ENCODE data around the gene CDK10.
A peak's percentile ranks its signal among the peaks of the same experiment; 100 is the strongest.
"Not testable (repeated sequence)": the region's sequence is repeated elsewhere in the genome, so short reads cannot be mapped to it uniquely, and the experiment has no call there.

CDK10 gene

DNA sequence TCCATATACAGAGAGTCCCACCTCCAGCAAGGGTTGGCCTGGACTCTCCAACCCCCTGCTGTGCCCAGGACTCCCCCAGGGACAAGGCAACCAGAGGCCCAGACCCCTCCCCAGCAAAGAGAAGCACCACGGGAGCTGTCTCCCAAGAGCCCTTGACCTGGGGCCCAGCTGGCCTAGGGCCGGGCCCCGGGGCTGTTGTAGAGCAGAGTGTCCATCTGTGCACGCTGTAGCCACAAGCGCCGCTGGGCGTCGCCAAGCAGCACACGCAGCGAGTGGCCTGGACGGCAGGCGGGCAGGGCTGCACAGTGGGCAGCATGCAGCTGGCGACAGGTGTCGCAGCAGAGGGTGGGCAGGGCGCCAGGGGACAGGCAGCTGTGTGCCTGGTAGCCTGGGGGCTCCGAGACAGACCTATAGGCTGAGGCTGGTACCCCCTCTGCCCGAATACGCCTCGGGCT lies 10.7 kb downstream of the CDK10 start:
- DNase-seq, result no peak

DNA sequence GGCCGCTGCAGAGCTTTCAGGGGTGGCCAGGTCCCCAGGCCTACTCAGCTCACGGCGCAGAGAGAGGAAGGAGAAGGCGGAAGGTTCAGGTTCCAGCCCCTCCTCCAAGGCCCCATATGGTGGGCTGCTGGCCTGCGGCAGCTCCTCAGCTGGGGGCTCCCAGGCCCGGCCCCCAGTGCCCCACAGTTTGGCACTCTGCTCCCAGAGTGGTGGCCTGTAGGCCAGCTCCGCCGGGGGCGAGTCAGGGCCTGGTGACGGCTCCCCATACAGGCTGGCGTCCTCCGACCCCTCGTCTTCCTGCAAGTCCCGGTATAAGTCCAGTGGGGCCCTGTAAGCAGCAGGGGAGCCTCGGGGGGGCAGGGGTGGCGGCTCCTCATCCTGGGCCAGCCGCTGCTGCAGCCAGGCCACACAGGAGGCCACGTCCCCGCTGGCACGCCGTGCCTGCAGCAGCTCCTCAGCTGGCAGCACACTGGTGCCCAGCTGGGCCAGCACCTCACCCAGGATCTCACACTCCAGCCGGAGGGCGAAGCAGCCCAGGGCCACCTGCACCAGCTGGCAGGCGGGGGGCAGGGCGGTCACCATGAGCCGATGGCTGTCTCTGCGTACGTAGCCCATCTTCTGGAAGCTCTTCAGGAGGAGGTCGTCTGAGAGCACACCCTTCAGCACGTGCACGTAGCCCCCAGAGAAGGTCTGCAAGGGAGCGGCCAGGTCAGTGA lies 11.3 kb downstream of the CDK10 start:
- no peak for DNase-seq

DNA sequence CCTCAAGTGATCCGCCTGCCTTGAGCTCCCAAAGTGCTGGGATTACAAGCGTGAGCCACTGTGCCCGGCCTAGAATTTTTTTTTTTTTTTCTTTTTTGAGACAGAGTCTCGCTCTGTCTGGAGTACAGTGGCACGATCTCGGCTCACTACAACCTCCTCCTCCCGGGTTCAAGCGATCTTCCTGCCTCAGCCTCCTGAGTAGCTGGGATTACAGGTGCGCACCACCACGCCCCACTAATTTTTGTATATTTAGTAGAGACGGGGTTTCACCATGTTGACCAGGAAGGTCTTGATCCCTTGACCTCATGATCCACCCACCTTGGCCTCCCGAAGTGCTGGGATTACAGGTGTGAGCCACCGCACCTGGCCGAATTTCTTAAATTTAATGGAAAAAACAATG lies 12.2 kb downstream of the CDK10 start:
- DNase-seq, result not testable (repeated sequence)

DNA sequence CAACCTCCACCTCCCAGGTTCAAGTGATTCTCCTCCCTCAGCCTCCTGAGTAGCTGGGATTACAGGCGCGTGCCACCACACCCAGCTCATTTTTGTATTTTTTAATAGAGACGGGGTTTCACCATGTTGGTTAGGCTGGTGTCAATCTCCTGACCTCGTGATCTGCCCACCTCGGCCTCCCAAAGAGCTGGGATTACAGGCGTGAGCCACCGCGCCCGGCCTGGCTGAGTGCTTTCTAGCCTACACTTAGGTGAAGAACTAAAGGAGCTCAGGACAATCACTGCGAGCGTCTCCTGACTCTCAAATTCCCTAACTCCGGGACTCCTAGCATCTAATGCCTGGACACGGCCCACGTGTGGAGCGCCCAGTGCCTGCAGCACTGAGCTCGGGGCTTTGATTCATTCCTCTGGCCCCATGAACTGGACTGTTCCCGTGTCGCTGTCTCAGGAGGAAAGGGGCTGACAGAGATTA lies 13.2 kb downstream of the CDK10 start:
- DNase-seq, result not testable (repeated sequence)

DNA sequence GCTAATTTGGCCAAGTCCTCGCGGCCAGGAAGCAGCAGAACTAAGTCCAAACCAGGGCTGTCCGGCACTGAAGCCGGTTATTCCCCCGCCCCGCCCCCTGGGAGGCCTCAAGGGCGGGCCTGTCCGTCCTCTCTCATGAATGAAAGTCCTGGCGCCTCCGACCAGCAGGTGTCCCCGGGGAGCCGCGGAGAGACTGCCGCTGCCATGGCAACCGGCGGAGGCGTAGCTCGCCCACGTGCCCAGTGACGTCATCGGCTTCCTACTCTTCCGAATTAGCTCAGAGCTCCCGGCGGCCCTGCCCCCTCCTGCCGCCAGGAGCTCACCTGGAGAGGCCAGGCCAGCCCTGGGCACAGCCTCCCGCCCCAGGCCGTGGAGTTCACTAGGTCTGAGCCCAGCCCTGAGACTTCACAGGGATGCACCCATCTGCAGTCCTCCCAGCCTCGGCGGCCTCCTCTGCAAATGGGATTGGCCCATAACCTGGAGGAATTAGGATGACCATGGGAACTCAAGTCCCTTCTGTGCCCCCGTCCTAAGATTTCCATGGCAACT lies 13.7 kb downstream of the CDK10 start:
- peak; percentile 99 for DNase-seq

DNA sequence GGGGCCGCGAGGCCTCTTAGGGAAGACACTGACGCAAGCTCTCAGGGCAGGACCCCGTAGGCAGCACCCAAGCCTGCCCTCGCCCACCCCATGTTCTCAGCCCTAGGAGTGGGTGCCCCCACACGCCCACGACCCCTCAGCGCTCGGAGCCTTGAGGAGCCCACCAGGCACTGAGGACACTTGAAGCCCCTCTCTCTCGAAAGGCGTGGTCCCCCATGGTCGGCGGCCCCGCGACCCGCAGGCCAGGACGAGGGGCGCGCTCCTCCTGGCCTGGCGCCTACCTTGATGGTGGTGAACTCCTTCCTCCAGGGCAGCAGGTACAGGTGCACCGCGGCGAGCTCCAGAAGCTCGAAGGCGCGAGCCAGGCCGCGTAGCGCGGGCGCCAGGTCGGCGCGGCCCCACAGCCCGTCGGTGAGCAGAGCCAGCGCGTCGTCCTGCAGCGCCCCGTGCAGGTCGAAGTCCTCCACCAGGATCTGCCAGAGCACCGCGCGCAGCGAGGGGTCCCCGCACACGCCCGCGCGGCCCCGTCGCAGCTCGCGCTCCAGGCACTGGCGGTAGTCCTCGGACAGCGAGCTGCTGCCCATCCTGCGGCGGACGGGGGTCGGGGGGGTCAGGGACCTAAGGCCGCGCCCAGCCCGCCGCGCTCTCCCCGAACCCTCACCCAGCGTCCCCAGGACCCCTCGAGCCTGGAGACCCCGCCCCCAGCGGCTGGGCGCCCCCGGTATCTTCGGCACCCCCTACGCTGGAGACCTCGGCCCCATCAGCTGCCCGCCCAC lies 14.3 kb downstream of the CDK10 start:
- no peak for DNase-seq

DNA sequence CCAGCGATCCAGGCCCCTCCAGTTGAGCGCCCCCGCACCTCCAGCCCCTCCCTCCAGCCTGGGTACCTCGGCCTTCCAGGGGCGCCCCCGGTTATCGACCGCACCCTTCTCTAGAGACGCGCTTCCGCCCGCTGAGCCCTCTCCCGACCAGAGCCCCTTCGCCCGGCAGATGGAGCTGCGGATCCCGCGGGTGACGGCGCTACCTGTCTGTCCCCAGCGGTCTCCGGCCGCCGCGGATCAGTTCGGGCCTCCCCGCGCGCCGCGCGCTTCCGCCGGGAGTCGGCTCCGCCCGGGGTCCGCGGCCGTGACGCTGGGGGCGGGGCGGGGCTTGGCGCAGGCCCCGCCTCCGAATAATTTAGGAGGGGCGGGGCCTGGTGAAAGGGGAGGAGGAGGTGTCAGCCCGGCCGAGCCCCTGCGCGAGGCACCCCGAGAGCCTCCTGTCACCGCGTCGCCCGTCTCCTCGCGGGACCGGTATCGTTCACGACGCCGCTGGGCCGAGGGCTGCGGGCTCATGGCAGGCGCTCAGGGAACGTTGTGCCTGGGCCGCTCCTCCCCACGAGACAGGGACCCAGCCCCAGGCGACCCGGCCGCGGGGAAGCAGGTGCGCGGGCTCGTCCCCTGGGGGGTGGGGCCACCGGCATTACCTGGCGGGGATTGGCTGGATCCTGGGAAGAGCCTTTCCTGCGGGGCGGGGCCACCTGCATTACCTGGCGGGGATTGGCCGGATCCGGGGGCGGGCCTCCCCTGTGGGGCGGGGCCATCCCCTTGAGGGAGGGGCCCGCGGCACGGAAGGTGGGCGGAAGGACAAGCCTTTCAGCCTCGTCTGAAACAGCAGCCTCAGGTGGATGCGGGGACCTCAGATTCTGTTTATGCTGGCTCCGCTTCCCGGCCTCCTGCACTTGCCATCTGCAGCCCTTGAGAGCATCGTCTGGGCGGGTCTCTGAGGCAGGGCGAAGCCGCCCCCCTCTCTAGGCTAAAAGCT lies 15.2 kb downstream of the CDK10 start, which contains the start of gene SPATA2L:
TSS of gene SPATA2L (minus strand) at position 281 of the 982 bp plus-strand sequence. CDS start 473 bp downstream, outside the sequence.
- DNase-seq, result peak; percentile 62

DNA sequence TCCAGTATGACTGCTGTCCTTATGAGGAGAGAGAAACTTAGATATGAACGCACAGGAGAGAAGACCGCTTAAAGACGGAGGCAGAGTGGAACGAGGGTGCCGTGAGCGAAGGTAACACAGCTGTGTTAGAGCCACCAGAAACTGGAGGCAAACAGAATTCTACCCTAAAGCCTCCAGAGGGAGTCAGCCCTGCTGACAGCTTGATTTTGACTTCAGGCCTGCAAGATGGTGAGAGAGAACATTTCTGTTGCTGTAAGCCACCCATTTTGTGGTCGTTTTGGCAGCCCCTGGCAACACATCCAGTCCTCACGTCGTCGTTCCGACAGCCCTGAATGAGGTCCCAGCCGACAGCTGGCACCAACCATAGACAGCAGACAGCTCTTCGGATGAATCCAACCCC lies 17.8 kb downstream of the CDK10 start:
- no peak for DNase-seq

DNA sequence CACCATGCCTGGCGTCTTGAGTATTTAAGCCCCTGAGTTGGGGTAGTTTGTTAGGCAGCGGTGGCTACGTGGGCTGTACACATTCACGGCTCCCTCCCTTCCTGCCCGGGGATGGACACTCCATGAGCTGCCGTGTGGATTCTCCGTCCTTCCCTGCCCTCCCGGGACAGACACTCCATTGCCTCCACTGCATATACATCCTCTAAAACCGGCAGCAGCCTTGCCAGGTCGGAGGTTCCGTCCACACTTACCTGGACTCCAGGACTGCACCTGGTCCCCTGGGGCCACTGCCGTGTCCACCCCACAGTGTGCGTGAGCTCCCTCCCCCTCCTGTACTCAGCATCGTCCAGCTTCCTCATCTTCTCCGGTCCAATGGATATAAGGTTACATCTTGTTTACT lies 18.5 kb downstream of the CDK10 start:
- DNase-seq, result no peak

DNA sequence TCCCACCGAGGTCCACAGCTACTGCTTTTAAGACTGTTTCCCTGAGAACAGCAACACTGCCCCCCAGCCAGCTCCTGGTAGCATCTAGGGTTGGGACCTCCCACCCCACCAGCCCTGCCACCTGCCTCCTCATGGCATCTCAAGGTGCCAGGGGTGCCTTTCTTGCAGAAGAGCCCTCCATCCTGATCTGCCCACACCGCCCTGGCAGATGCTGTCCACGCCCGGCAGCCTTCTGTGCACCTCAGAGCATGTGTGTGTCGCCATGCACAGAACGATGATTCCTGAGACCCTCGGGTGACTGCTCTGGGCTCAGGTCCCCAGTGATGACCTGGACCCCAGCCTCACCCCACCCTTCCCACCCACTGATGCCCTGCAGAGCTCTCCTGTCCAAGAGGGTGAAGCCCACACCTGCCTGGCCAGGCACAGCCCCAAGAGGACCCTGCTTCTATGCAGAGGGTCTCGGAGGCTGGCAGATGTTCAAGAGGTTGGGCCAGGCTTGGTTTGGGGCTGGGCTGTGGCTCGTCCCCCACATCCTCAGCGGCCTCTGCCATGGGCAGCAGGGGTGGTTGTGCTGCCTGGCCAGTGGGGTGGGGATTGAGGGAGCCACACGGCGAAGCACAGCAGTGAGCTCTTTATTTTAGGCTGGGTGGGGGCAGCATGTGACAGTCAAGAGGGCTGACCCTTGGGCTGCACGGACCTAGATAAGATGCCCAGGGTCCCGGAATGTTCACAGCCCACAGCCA lies 20.2 kb downstream of the CDK10 start:
- DNase-seq, result no peak

DNA sequence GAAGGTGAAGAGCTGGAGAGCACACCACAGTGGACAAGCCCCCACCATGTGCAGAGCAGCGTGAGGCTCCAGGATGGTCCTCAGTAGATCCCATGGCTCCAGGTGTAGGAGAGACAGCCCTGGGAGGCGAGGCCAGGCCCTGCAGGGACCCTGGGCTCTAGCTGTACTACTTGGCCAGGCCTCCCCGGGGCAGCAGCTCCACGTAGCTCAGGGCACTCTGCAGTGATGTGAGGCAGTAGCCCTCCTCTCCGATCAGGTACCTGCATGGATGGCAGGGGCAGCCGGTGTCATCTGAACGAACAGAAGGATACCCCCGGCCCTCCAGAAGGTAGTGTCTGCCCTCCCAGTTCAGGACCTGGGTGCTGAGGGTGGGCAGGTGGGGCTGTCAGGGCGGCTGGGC lies 21.2 kb downstream of the CDK10 start:
- DNase-seq, result no peak

DNA sequence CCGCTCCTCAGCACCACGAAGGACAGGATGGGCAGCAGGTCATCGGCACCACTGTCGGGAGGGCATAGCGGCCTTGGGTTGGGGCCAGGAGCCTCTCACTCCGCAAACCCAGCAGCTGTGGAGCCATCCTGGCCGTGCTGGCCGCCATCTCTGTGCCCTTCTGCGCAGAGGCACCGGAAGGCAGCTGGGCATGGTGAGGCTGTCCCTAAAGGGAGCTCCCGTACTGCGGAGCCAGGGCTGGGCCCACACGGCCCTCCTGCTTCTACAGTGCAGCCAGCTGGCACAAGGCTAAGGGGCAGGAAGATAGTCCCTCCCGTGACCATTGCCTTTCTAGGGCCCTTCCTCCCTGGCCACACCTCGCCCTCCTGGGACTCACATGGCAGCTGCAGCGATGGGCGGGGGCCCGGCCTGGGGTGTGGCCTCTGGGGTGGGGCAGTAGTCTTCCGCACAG lies 22.0 kb downstream of the CDK10 start:
- DNase-seq, result no peak

DNA sequence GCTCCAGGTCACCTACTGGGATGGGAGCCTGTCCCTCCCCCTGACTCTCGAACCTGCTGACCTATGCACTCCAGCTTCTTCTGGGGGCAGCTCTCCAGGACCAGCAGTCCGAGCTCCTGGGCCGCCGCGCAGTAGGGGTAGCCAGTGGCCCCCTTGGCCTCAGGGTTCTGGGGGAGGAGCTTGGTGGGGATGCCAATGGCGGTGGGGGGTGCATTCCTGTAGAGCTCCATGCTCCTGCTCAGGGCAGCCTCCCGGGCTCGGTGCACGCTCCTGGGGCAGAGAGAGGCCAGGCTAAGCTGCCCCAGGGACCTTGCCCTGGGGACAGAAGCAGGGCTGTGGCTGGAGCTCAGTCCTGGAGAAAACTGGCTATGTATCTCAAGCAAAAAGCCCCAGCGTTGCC lies 22.7 kb downstream of the CDK10 start:
- DNase-seq, result no peak

DNA sequence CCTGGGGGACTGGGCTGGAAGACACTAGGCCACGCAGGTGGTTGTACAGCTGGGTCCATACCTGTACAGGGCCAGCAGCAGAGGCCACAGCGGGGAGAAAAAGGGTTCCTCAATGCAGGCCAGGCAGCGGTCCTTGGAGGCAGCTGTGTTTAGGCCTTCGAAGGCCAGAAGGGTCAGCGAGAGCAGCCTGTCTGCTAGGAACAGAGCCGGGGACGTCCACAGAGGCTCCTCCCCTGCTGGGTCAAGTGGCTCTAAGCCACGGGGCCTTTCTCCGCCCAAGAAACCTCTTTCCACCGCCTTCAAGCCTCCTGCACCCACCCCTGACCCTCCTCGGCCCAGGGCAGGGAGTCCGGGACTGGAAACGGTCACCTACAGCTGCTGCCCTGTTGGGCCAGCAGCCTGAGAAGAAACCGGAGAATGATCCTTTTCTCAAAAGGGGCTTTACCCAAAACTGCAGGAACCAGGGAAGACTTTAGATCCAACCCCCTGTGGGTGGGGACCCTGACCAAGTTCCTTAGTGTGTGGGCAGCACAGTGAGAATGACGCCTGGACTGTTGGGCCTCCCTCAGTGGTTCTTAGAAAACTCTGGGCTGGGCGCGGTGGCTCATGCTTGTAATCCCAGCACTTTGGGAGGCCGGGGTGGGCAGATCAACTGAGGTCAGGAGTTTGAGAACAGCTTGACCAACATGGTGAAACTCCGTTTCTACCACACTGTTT lies 23.4 kb downstream of the CDK10 start:
- no peak for DNase-seq

DNA sequence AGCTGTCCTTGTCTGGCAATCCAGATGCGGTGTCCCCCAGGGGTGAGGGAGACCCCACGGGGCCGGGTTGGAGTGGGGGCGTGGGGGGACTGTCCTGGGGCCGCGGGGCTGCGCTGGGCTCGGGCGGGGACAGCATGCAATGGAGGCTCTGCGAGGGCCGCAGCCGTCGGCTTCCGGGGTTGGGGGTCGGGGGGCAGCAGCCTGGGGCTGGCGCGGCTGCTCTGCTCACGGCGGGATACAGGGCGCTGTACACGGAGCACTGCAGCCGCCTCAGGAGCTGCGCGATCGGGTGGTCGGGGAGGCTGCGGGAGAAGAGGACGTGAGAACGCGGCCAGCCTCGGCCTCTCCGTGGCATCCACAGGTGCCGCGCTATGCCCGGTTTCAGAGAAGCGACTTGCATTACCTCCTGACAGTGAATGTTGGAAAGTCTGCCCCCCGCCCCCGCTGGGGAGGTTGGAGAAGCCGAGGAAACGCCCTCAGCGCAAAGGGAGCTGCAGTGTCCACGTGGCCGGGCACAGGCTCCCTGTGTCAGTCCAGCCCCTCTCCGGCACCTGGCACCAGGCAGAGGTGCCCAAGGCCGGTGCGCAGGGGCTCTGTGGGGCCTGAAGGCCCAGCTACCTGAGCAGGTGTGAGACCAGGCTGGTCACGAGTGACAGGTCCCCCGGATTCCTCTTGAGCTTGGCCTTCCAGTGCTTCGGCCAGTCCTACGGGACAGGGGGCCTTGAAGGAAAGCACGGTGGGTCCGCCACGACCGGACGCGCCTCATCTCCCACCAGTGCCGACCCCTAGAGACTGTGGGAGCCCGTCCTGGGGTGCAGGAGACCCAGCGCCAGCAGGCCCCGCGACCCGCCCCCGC lies 24.4 kb downstream of the CDK10 start:
- no peak for DNase-seq

DNA sequence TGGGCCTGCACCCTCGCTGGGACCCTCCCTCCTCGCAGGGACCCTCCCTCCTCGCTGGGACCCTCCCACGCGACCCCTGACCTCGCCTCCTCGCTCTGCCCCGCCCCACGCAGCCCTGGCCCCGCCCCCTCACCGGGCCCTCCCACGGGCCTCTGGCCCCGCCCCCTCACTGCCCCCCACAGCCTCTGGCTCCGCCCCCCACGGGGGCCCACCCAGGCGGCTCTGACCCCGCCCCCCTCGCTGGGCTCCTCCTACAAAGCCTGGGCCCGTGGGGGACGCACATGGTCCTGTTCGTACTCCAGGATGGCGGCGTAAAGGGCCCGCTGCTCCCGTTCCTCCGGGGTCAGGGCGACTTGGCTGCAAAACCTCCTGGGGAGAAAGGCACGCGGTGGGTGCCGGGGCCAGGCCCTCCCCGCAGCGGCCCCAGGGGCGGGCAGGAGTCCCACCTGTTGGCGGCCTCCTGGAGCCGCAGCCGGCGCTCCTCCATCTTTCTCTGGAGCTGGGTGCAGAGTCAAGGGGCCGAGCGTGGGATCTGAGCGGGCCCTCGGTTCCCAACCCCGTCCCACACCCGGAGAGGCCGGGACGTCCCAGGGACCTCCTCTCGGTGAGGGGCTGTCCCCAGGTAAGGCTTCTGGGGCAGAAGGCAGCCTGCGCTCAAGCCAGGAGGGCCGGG lies 25.2 kb downstream of the CDK10 start:
- DNase-seq, result peak; percentile 40

DNA sequence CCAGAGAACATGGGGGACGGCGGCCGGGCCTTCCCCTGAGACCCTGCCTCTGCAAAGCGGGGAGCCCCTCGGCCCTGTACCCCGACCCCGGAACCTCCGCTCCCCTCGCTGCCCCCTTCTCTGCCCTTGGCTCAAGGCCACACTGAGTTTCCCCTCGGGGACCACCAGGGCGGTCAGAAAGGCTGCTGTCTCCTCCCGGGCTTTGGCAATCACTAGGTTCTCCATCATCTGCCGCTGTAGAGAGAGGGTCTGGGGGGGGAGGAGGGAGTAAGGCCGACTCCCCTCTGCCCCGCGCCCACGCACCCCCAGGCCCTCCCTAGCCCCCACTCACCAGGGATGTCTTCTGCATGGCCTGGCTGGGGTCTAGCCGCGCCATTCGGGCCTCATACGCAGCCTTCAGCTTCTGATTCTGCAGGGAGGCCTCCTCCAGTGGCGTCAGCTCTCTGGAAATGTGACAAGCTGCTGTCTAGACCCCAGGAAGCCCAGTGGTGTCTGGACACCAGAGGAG lies 25.8 kb downstream of the CDK10 start:
- no peak for DNase-seq

DNA sequence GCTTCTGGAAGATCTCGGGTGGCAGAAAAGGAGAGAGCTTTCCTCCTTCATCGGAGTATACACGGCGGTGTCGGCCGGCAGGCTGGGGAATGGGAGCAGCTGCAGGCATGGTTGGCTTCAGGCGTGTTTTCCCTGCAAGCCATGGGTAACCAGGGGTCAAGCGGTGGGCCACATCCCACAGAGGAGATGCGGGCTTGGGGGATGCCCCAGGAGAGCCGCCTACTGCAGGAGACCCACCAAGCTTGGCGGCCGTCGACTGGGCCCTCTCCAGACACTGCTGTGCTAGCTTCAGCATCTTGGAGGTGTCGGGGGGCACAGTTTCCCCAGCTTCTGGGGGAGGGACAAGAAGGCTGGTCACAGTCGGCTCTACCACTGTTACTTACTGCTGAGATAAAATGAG lies 30.0 kb downstream of the CDK10 start:
- no peak for DNase-seq
